ENCODE data around the gene CCL27.

CCL27 gene

DNA sequence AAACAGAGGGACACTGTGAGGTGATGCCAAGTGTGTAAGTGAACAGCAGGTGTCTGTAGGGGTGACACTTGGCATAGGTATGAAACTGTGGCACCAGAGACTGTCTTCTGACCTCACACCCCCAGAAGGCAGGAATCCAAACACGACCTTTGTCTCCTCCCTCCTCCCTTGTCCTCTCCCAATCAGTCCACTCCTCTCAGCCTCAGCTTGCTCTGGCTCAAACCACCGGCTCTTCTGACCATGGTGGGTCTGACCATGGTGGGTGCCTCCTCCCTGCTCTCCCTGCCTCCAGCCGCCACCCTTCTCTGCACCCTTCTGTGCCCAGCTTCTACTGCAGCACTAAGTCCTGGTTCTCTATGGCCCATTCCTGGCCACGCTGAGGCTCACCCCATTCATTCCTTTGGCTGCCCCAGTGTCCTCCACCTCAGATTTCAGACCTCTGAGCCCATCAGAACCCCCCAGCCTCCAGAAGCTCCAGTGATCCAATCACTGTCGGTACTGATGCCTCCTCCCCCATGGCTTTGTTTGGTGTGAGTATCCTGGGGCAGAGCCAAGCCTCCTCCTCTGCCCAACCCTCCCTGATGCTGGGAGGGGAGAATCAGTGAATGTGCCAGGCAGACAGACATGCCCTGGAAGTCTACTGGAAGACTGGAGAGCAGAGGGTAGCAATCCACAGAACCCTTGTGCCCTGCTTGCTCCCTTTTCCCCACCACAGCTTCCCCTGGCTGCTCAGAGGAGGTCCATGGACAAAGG, 31.9 kb downstream of the CCL27 start:
- Mint-ChIP-seq H3K9me3 (no peaks in the 10 kb centered on the region), H3K36me3 (ENCODE audit: low read depth) (peaks cover 17% of the 10 kb centered on the region), H3K27ac (no peak overlapping the region), H3K27me3 (peaks cover 48% of the 10 kb centered on the region), H3K4me3 (no peak overlapping the region), H3K4me1 (ENCODE audit: low read depth) (peaks cover 32% of the 10 kb centered on the region)
- DNase-seq = no peak

DNA sequence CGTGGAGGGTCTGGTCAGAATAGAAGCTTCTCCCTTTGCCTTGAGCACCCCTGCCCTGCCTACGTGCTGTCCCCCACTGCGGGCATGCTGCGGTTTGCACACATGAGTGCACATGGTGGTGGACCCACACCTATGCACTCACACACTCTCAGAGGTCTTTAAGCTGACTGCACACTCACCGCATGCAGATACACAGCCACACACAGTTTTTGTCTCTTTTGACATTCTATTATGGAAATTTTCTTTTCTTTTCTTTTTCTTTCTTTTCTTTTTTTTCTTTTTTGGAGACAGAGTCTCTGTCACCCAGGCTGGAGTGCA, 33.0 kb downstream of the CCL27 start:
- H3K27me3 Mint-ChIP-seq = peaks cover 58% of the 10 kb centered on the region
- H3K4me1 Mint-ChIP-seq (ENCODE audit: low read depth) = peaks cover 21% of the 10 kb centered on the region
- no peak for DNase-seq
- no peak overlapping the region for H3K27ac Mint-ChIP-seq
- H3K9me3 Mint-ChIP-seq = no peaks in the 10 kb centered on the region
- peak overlapping the region; percentile 68 for H3K4me3 Mint-ChIP-seq
- peaks cover 6% of the 10 kb centered on the region for H3K36me3 Mint-ChIP-seq (ENCODE audit: low read depth)

GRCh38 chr9:34628656-34629490, 33.6 kb downstream of the CCL27 start, which contains the start of gene ARID3C:
ARID3C (minus strand) TSS chr9:34629066; CDS start chr9:34628014, 1,052 bp downstream.
- Mint-ChIP-seq H3K27me3 (peaks cover 63% of the 10 kb centered on the region), H3K4me3 (peak within 1 kb of the TSS; percentile 68), H3K27ac (no peak within 1 kb of the TSS), H3K9me3 (no peaks in the 10 kb centered on the region), H3K36me3 (ENCODE audit: low read depth) (no peaks in the 10 kb centered on the region), H3K4me1 (ENCODE audit: low read depth) (peaks cover 19% of the 10 kb centered on the region)
- DNase-seq = peak; percentile 68

- Mint-ChIP-seq H3K4me1 (ENCODE audit: low read depth) (peaks cover 22% of the 10 kb centered on the region), H3K36me3 (ENCODE audit: low read depth) (no peaks in the 10 kb centered on the region), H3K27ac (no peak overlapping the region), H3K27me3 (peaks cover 70% of the 10 kb centered on the region), H3K4me3 (peak overlapping the region; percentile 57), H3K9me3 (no peaks in the 10 kb centered on the region)
- DNase-seq = no peak
Observed at GRCh38 chr9:34627716-34628655, 34.5 kb downstream of the CCL27 start.

GRCh38 chr9:34625186-34625486, 37.3 kb downstream of the CCL27 start:
- no peak overlapping the region for H3K27ac Mint-ChIP-seq

GRCh38 chr9:34624475-34625185, 37.8 kb downstream of the CCL27 start:
- peaks cover 36% of the 10 kb centered on the region for H3K4me1 Mint-ChIP-seq (ENCODE audit: low read depth)
- no peak overlapping the region for H3K4me3 Mint-ChIP-seq
- H3K27me3 Mint-ChIP-seq = peaks cover 72% of the 10 kb centered on the region
- DNase-seq = no peak
- no peaks in the 10 kb centered on the region for H3K9me3 Mint-ChIP-seq
- H3K27ac Mint-ChIP-seq = no peak overlapping the region
- H3K36me3 Mint-ChIP-seq (ENCODE audit: low read depth) = peaks cover 6% of the 10 kb centered on the region

More at GRCh38 chr9:34625186-34625486, 37.3 kb downstream of the CCL27 start:
- Mint-ChIP-seq H3K27me3 (peaks cover 78% of the 10 kb centered on the region), H3K4me1 (ENCODE audit: low read depth) (peaks cover 32% of the 10 kb centered on the region), H3K9me3 (no peaks in the 10 kb centered on the region), H3K36me3 (ENCODE audit: low read depth) (peaks cover 2% of the 10 kb centered on the region), H3K4me3 (no peak overlapping the region)
- no peak for DNase-seq

DNA sequence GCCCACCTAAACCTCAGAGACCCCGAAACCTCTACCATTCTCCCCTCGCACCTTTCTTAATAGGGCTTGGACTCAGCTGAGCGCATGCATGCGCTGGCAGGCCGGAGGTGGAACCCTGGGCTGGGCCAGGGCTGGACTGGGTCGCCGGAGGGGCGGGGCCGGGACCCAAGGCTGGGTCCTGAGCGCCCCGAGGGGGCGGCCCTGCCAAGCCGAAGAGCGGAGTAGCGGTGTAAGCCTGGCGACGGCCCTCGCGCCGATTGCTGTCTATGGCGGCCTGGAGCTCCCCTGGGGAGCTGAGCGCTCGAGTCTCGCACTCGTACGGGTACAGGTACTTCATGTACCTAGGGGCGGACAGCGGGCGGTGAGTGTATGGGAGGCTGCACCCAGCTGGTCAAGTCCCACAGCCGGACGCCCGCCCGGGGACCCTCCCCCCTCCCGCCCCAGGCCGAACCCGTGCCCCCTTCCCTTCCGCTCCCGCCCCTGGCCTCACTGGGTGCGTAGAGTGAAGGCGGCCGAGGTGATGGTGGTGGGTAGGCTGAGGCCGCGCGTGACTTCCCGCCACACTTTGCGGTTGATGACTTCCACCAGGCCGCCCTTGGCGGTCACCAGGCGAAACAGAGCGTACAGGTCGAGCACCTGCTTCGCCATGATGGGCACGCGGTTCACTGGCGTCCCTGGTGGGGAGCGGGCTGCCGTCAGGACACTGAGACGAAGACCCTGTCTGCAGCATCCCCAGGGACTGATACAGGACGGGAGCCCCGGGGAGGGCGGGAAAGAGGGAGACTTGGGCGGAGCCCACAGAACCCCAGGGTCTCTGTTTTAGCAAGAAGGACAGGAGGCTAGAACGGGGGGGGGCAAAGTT, 38.9 kb downstream of the CCL27 start:
- Mint-ChIP-seq H3K36me3 (ENCODE audit: low read depth) (peaks cover 6% of the 10 kb centered on the region), H3K27me3 (peaks cover 65% of the 10 kb centered on the region), H3K4me1 (ENCODE audit: low read depth) (peaks cover 37% of the 10 kb centered on the region), H3K9me3 (no peaks in the 10 kb centered on the region), H3K4me3 (peak overlapping the region; percentile 30), H3K27ac (no peak overlapping the region)
- DNase-seq = no peak

- Mint-ChIP-seq H3K27me3 (peaks cover 32% of the 10 kb centered on the region), H3K4me1 (ENCODE audit: low read depth) (peaks cover 30% of the 10 kb centered on the region)
Observed at GRCh38 chr9:34620061-34620994, 42.1 kb downstream of the CCL27 start, which contains the start of gene DCTN3. DCTN3 (minus strand) TSS chr9:34620495; CDS start chr9:34620464, 31 bp downstream.

GRCh38 chr9:34615132-34615531, 47.3 kb downstream of the CCL27 start:
- Mint-ChIP-seq H3K36me3 (ENCODE audit: low read depth) (peaks cover 61% of the 10 kb centered on the region), H3K27me3 (no peaks in the 10 kb centered on the region), H3K27ac (no peak overlapping the region), H3K4me1 (ENCODE audit: low read depth) (peaks cover 32% of the 10 kb centered on the region), H3K4me3 (no peak overlapping the region), H3K9me3 (no peaks in the 10 kb centered on the region)
- no peak for DNase-seq

More at GRCh38 chr9:34620061-34620994, 42.1 kb downstream of the CCL27 start, which contains the start of gene DCTN3:
- H3K9me3 Mint-ChIP-seq = no peaks in the 10 kb centered on the region
- DNase-seq = peak; percentile 87
- H3K36me3 Mint-ChIP-seq (ENCODE audit: low read depth) = peaks cover 35% of the 10 kb centered on the region
- H3K4me3 Mint-ChIP-seq = peak within 1 kb of the TSS; percentile 94
- H3K27ac Mint-ChIP-seq = peak within 1 kb of the TSS; percentile 85

- Mint-ChIP-seq H3K36me3 (ENCODE audit: low read depth) (peaks cover 57% of the 10 kb centered on the region), H3K4me1 (ENCODE audit: low read depth) (peaks cover 23% of the 10 kb centered on the region), H3K27me3 (no peaks in the 10 kb centered on the region), H3K9me3 (no peaks in the 10 kb centered on the region), H3K27ac (peak overlapping the region; percentile 95), H3K4me3 (peak overlapping the region; percentile 90)
- DNase-seq = peak; percentile 77
Observed at GRCh38 chr9:34612788-34613390, 49.6 kb downstream of the CCL27 start.
